Natural killer cell (primary cell): ENCODE data around the gene COP1. TPM values are rescaled to one million over a fixed set of nuclear protein-coding genes. Genes with fewer than 3 reads are reported as not detected.

Experiments
- ATAC-seq, 3 donors: fragments of 150-1000 bp in 2 of 3; fragments of 200-7000 bp in 1 of 3; cut with Tn5 transposase; 1 replicate in 1 of 3; 2 replicates in 2 of 3; pipeline ENCODE4 v1.10.0; 2021; ENCODE audit warnings: mild to moderate bottlenecking in 2 of 3, moderate library complexity in 2 of 3
- DNase-seq, 2 donors: peaks; one replicate each; pipeline versions ENCODE4 v3.0.0 to v3.0.0-alpha.2; 2013 to 2021; ENCODE audit warnings: mixed read lengths in 1 of 2
- H3K27ac ChIP-seq: one replicate; pipeline ENCODE4 v1.5.1; 2013; ENCODE audit warnings: mild to moderate bottlenecking, low read length
- H3K27me3 ChIP-seq: one replicate; pipeline ENCODE4 v1.6.1; 2013; ENCODE audit warnings: low read length; ENCODE audit not compliant: control insufficient read depth, insufficient read depth
- H3K36me3 ChIP-seq: one replicate; pipeline ENCODE4 v1.6.1; 2013; ENCODE audit warnings: low read length; ENCODE audit not compliant: control insufficient read depth, insufficient read depth
- H3K4me1 ChIP-seq: one replicate; pipeline ENCODE4 v1.6.1; 2013; ENCODE audit warnings: low read length; ENCODE audit not compliant: control insufficient read depth, insufficient read depth
- H3K4me3 ChIP-seq: one replicate; pipeline ENCODE4 v1.5.1; 2013; ENCODE audit warnings: low read length
- H3K9me3 ChIP-seq: one replicate; pipeline ENCODE4 v1.6.1; 2013; ENCODE audit warnings: low read length; ENCODE audit not compliant: control insufficient read depth, insufficient read depth
- H3K27ac Mint-ChIP-seq, 2 donors: one replicate each; pipeline ENCODE4 v1.8.0; 2022; ENCODE audit warnings: mild to moderate bottlenecking in 2 of 2, mixed read lengths in 2 of 2, moderate library complexity in 1 of 2
- H3K27me3 Mint-ChIP-seq, 2 donors: one replicate each; pipeline ENCODE4 v1.8.0; 2022; ENCODE audit warnings: low read depth in 2 of 2, mixed read lengths in 2 of 2
- H3K36me3 Mint-ChIP-seq: one replicate; pipeline ENCODE4 v1.8.0; 2022; ENCODE audit warnings: mixed read lengths
- H3K4me1 Mint-ChIP-seq, 2 donors: one replicate each; pipeline ENCODE4 v1.8.0; 2022; ENCODE audit warnings: mixed read lengths in 2 of 2
- H3K4me3 Mint-ChIP-seq: one replicate; pipeline ENCODE4 v1.8.0; 2022; ENCODE audit warnings: mild to moderate bottlenecking, moderate library complexity, mixed read lengths
- H3K9me3 Mint-ChIP-seq, 2 donors: one replicate each; pipeline ENCODE4 v1.8.0; 2022; ENCODE audit warnings: mixed read lengths in 2 of 2
- CTCF ChIP-seq: fragments of 200-600 bp; IDR thresholded peaks from one replicate; pipeline ENCODE4 v1.8.0; 2022; ENCODE audit warnings: antibody characterized with exemption
- WGBS: methylation state at CpG from one replicate; pipeline ENCODE4 v1.1.7; 2013; ENCODE audit warnings: missing lambda C conversion rate; ENCODE audit not compliant: insufficient coverage; 5-methylcytosine and 5-hydroxymethylcytosine counted together
- intact Hi-C: fragments of 100-400 bp; cut with micrococcal nuclease; formaldehyde crosslinking; loops from one replicate; pipeline ENCODE4 v1.14.2; 2022
- total RNA-seq, 4 donors: library from RNA; stranded (reverse); fragments of 120-200 nt in 1 of 4; gene quantifications; one replicate each; pipeline versions ENCODE4 v1.2.3 to v1.2.4, GENCODE V29; 2013 to 2022

The COP1 gene
- total RNA-seq, 3 donors from 2014 or later (not counting 1 experiment from before 2014, with no cell fraction given) = 56.2 to 70.9 (median 60.9) TPM

DNA sequence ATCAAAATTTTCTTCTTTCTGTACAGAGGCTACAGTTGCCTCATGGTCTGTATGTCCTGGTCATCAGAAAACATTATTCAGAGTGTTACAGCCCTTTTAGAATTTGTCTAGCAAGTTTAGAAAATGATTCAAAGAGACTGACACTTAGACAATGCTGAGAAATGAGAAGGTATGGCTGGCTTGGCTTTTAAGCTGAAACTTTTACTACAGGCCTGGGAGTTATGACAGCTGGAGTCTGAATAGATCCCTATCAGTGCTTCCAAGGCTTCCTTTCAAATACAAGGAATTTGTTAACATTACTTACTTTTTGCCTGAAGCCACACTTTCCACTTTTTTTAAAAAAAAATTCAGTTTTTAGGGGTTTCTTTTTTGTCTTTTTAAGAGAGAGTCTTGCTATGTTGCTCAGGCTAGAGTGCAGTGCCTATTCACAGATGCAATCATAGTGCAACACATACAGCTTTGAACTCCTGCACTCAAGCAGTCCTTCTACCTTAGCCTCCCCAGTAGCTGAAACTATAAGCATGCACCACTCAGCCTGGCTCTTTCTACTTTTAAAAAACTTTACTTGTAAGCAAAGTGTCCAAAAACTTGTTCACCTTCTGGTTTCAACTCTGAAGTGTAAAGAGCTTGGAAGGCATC, 10.5 kb upstream of the COP1 start:
- Mint-ChIP-seq H3K36me3 (no peaks in the 10 kb centered on the region), H3K9me3 (no peaks in the 10 kb centered on the region), H3K27me3 (peaks cover 15 to 55% of the 10 kb centered on the region in 2 donors), H3K27ac (no peak overlapping the region), H3K4me1 (no peaks in the 10 kb centered on the region), H3K4me3 (no peak overlapping the region)
- no peaks in the 10 kb centered on the region for H3K27me3 ChIP-seq
- H3K4me3 ChIP-seq = no peak overlapping the region
- no peaks in the 10 kb centered on the region for H3K36me3 ChIP-seq
- no peak for TF ChIP-seq CTCF
- DNase-seq (no peak), ATAC-seq (no peak)
- no peaks in the 10 kb centered on the region for H3K4me1 ChIP-seq
- intact Hi-C loops = no loop called here
- H3K9me3 ChIP-seq = no peaks in the 10 kb centered on the region
- H3K27ac ChIP-seq = no peak overlapping the region

DNA sequence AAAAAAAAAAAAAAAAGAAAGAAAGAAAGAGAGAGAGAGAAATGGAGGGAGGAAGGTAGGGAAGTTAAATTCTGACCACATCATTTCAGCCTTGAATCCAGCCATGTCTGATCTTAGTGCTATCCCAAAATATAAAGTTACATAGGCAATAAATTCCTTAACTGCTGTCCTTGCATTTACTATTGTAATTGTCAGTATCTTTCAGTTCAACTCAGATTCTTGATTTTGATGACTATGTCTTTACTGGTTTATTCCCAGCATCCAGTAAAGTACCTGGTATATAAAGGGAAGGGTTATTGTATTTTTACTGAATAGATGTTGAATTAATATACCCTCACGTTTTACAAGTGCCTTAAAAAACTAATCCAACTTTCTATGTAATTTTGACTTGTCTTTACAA, 8.9 kb upstream of the COP1 start:
- no peak for DNase-seq
- no peak for ATAC-seq

GRCh38 chr1:176211396-176212165, 4.5 kb upstream of the COP1 start:
- Histone ChIP-seq H3K9me3 (no peaks in the 10 kb centered on the region), H3K4me3 (no peak overlapping the region), H3K27ac (no peak overlapping the region), H3K27me3 (no peaks in the 10 kb centered on the region), H3K4me1 (peaks cover 13% of the 10 kb centered on the region), H3K36me3 (no peaks in the 10 kb centered on the region)
- no peak overlapping the region for H3K27ac Mint-ChIP-seq
- no peak overlapping the region for H3K4me3 Mint-ChIP-seq
- ATAC-seq (no peak), DNase-seq (no peak)
- intact Hi-C loops = no loop called here
- no peaks in the 10 kb centered on the region for H3K9me3 Mint-ChIP-seq
- no peak for TF ChIP-seq CTCF
- peaks cover 2 to 31% of the 10 kb centered on the region in 2 donors for H3K27me3 Mint-ChIP-seq
- 100% methylated on average over 1 of the region's 1 CpG for WGBS
- peaks cover 11% of the 10 kb centered on the region in 2 donors for H3K4me1 Mint-ChIP-seq
- no peaks in the 10 kb centered on the region for H3K36me3 Mint-ChIP-seq

More for the DNA sequence above, 8.9 kb upstream of the COP1 start:
- H3K27ac Mint-ChIP-seq = no peak overlapping the region
- Histone ChIP-seq H3K27me3 (no peaks in the 10 kb centered on the region), H3K4me1 (no peaks in the 10 kb centered on the region), H3K4me3 (no peak overlapping the region), H3K27ac (no peak overlapping the region), H3K36me3 (no peaks in the 10 kb centered on the region), H3K9me3 (no peaks in the 10 kb centered on the region)
- intact Hi-C loops = no loop called here
- H3K27me3 Mint-ChIP-seq = peaks cover 15 to 55% of the 10 kb centered on the region in 2 donors
- TF ChIP-seq CTCF = no peak
- H3K4me1 Mint-ChIP-seq = no peaks in the 10 kb centered on the region
- H3K9me3 Mint-ChIP-seq = no peaks in the 10 kb centered on the region
- H3K36me3 Mint-ChIP-seq = no peaks in the 10 kb centered on the region
- H3K4me3 Mint-ChIP-seq = no peak overlapping the region
- no CpG with 5 or more reads among the region's 1 CpG for WGBS
